ENCODE results near the gene MYH8. TPM values are rescaled to one million over a fixed set of nuclear protein-coding genes. Genes with fewer than 3 reads are reported as not detected.

MYH8 gene
- total RNA-seq = not detected
- long read RNA-seq = 0 reads

- DNase-seq (ENCODE audit: missing footprints) = no peak
- ATAC-seq = no peak
- intact Hi-C loops (cut with DNase I) = no loop called here
These were observed at the start of gene MYH8 for GRCh38 chr17:10421900-10422542. TSS of gene MYH8 (minus strand) at chr17:10421950. CDS start at chr17:10420227, 1,723 bp downstream.

GRCh38 chr17:10469459-10469858 lies 47.7 kb upstream of the MYH8 start, which contains the start of gene MYH4:
TSS of gene MYH4 (minus strand) at chr17:10469559. CDS start at chr17:10466745, 2,814 bp downstream.
- intact Hi-C loops (cut with DNase I) = no loop called here
- no peak for ATAC-seq
- no peak for DNase-seq (ENCODE audit: missing footprints)

GRCh38 chr17:10463402-10463801 lies 41.7 kb upstream of the MYH8 start:
- DNase-seq (ENCODE audit: missing footprints) (no peak), ATAC-seq (no peak)
- intact Hi-C loops (cut with DNase I) = no loop called here

- intact Hi-C loops (cut with DNase I) = no loop called here
- no peak for ATAC-seq
- no peak for DNase-seq (ENCODE audit: missing footprints)
These were observed 38.3 kb upstream of the MYH8 start for GRCh38 chr17:10460062-10460461.

- DNase-seq (ENCODE audit: missing footprints) = no peak
- intact Hi-C loops (cut with DNase I) = no loop called here
- ATAC-seq = no peak
These were observed 37.0 kb upstream of the MYH8 start for GRCh38 chr17:10458701-10459100.

- ATAC-seq (no peak), DNase-seq (ENCODE audit: missing footprints) (no peak)
- intact Hi-C loops (cut with DNase I) = no loop called here
These were observed 36.2 kb upstream of the MYH8 start for GRCh38 chr17:10457952-10458351.

- no peak for DNase-seq (ENCODE audit: missing footprints)
- no peak for ATAC-seq
- intact Hi-C loops (cut with DNase I) = no loop called here
These were observed 25.5 kb upstream of the MYH8 start for GRCh38 chr17:10447026-10447931.

- intact Hi-C loops (cut with DNase I) = no loop called here
- DNase-seq (ENCODE audit: missing footprints) (no peak), ATAC-seq (no peak)
These were observed 18.1 kb upstream of the MYH8 start for GRCh38 chr17:10439816-10440215.

- DNase-seq (ENCODE audit: missing footprints) (no peak), ATAC-seq (no peak)
- intact Hi-C loops (cut with DNase I) = no loop called here
These were observed 13.3 kb upstream of the MYH8 start for GRCh38 chr17:10435096-10435495.

GRCh38 chr17:10429421-10430045 lies 7.8 kb upstream of the MYH8 start:
- DNase-seq (ENCODE audit: missing footprints) = no peak
- ATAC-seq = no peak
- intact Hi-C loops (cut with DNase I) = no loop called here

GRCh38 chr17:10428781-10429180 lies 7.0 kb upstream of the MYH8 start:
- intact Hi-C loops (cut with DNase I) = no loop called here
- DNase-seq (ENCODE audit: missing footprints) (no peak), ATAC-seq (no peak)

GRCh38 chr17:10421211-10421610 lies 539 bp downstream of the MYH8 start:
- no peak for DNase-seq (ENCODE audit: missing footprints)
- no peak for ATAC-seq
- intact Hi-C loops (cut with DNase I) = no loop called here

- intact Hi-C loops (cut with DNase I) = no loop called here
- no peak for ATAC-seq
These were observed 939 bp downstream of the MYH8 start for GRCh38 chr17:10420811-10421210.

GRCh38 chr17:10417431-10417830 lies 4.3 kb downstream of the MYH8 start:
- ATAC-seq (no peak), DNase-seq (ENCODE audit: missing footprints) (no peak)
- intact Hi-C loops (cut with DNase I) = no loop called here

More at GRCh38 chr17:10420811-10421210, 939 bp downstream of the MYH8 start:
- DNase-seq (ENCODE audit: missing footprints) = no peak

GRCh38 chr17:10415161-10415560 lies 6.6 kb downstream of the MYH8 start:
- intact Hi-C loops (cut with DNase I) = no loop called here
- DNase-seq (ENCODE audit: missing footprints) (no peak), ATAC-seq (no peak)

GRCh38 chr17:10403589-10403988 lies 18.2 kb downstream of the MYH8 start:
- intact Hi-C loops (cut with DNase I) = no loop called here
- ATAC-seq = no peak
- no peak for DNase-seq (ENCODE audit: missing footprints)

GRCh38 chr17:10398352-10398751 lies 23.4 kb downstream of the MYH8 start:
- ATAC-seq = no peak
- no peak for DNase-seq (ENCODE audit: missing footprints)
- intact Hi-C loops (cut with DNase I) = no loop called here

GRCh38 chr17:10396524-10397163 lies 25.1 kb downstream of the MYH8 start:
- intact Hi-C loops (cut with DNase I) = no loop called here
- no peak for DNase-seq (ENCODE audit: missing footprints)
- ATAC-seq = no peak

GRCh38 chr17:10394201-10394887 lies 27.4 kb downstream of the MYH8 start:
- intact Hi-C loops (cut with DNase I) = no loop called here
- DNase-seq (ENCODE audit: missing footprints) (no peak), ATAC-seq (no peak)

All from Right ventricle myocardium inferior (tissue), 1 donor.